ENCODE data around the gene ATG10. TPM values are rescaled to one million over a fixed set of nuclear protein-coding genes. Genes with fewer than 3 reads are reported as not detected.
"Not testable (repeated sequence)": the region's sequence is repeated elsewhere in the genome, so short reads cannot be mapped to it uniquely, and the experiment has no call there.

ATG10 gene
- 7.0 and 7.2 TPM in 2 replicates for total RNA-seq (2014; rRNA removed; shearing (Covaris generic))

- DNase-seq (ENCODE audit: low read depth) = peak; percentile 88
These were observed at the start of gene ATG10 for GRCh38 chr5:81971712-81972491. Gene ATG10, plus strand, starts transcription at chr5:81972023. Its CDS starts 15,548 bp downstream, at chr5:81987571.

- no peak for DNase-seq (ENCODE audit: low read depth)
These were observed 49.0 kb upstream of the ATG10 start for GRCh38 chr5:81922854-81923279.

GRCh38 chr5:81924442-81924841, 47.4 kb upstream of the ATG10 start:
- DNase-seq (ENCODE audit: low read depth) = no peak

- DNase-seq (ENCODE audit: low read depth) = no peak
These were observed 46.8 kb upstream of the ATG10 start for GRCh38 chr5:81925009-81925408.

- no peak for DNase-seq (ENCODE audit: low read depth)
These were observed 45.8 kb upstream of the ATG10 start for GRCh38 chr5:81925981-81926380.

GRCh38 chr5:81936066-81936465, 35.8 kb upstream of the ATG10 start:
- no peak for DNase-seq (ENCODE audit: low read depth)

GRCh38 chr5:81936750-81937149, 35.1 kb upstream of the ATG10 start:
- no peak for DNase-seq (ENCODE audit: low read depth)

- no peak for DNase-seq (ENCODE audit: low read depth)
These were observed 29.1 kb upstream of the ATG10 start for GRCh38 chr5:81942746-81943145.

- DNase-seq (ENCODE audit: low read depth) = no peak
These were observed 23.5 kb upstream of the ATG10 start for GRCh38 chr5:81948349-81948748.

GRCh38 chr5:81949462-81949861, 22.4 kb upstream of the ATG10 start:
- no peak for DNase-seq (ENCODE audit: low read depth)

GRCh38 chr5:81950996-81951395, 20.8 kb upstream of the ATG10 start:
- no peak for DNase-seq (ENCODE audit: low read depth)

GRCh38 chr5:81954796-81955195, 17.0 kb upstream of the ATG10 start:
- DNase-seq (ENCODE audit: low read depth) = not testable (repeated sequence)

- DNase-seq (ENCODE audit: low read depth) = not testable (repeated sequence)
These were observed 13.7 kb upstream of the ATG10 start for GRCh38 chr5:81958129-81958528.

GRCh38 chr5:81961651-81962440, 10.0 kb upstream of the ATG10 start:
- DNase-seq (ENCODE audit: low read depth) = no peak

- no peak for DNase-seq (ENCODE audit: low read depth)
These were observed 8.3 kb upstream of the ATG10 start for GRCh38 chr5:81963544-81963943.

- peak; percentile 22 for DNase-seq (ENCODE audit: low read depth)
These were observed 6.3 kb upstream of the ATG10 start for GRCh38 chr5:81965524-81965923.

- DNase-seq (ENCODE audit: low read depth) = no peak
These were observed 2.6 kb upstream of the ATG10 start for GRCh38 chr5:81969226-81969625.

- DNase-seq (ENCODE audit: low read depth) = no peak
These were observed 1.9 kb upstream of the ATG10 start for GRCh38 chr5:81969912-81970311.

- DNase-seq (ENCODE audit: low read depth) = peak; percentile 44
These were observed 612 bp upstream of the ATG10 start for GRCh38 chr5:81971111-81971711.

- DNase-seq (ENCODE audit: low read depth) = no peak
These were observed 615 bp downstream of the ATG10 start for GRCh38 chr5:81972492-81972783.

GRCh38 chr5:81980160-81980559, 8.3 kb downstream of the ATG10 start:
- no peak for DNase-seq (ENCODE audit: low read depth)

GRCh38 chr5:81980598-81981260, 8.9 kb downstream of the ATG10 start:
- no peak for DNase-seq (ENCODE audit: low read depth)
